SK-N-SH treated with all-trans-retinoic acid at 6 μM for 48 hours (cell line): ENCODE results near the gene SH2D3A.

Source experiments
- ATAC-seq: fragments of 200-7000 bp; cut with Tn5 transposase; 3 replicates; pipeline ENCODE4 v1.9.1; 2020; ENCODE audit warnings: mild to moderate bottlenecking, moderate library complexity
- ARNTL ChIP-seq: fragments of 450-650 bp; formaldehyde crosslinking; IDR thresholded peaks from 2 replicates; pipeline ENCODE4 v1.5.0; 2020; ENCODE audit warnings: low read depth, mild to moderate bottlenecking, moderate library complexity, borderline replicate concordance
- BACH2 ChIP-seq: fragments of 250-450 bp; sonication (Bioruptor Pico); IDR thresholded peaks from 2 replicates; pipeline ENCODE4 v1.9.0; 2021; ENCODE audit warnings: mild to moderate bottlenecking, borderline replicate concordance
- CSDC2 ChIP-seq: fragments of 250-450 bp; sonication (Bioruptor Pico); IDR thresholded peaks from 2 replicates; pipeline ENCODE4 v1.5.0; 2020; ENCODE audit warnings: mild to moderate bottlenecking, moderate library complexity
- ESRRG ChIP-seq: fragments of 250-450 bp; sonication (Bioruptor Pico); IDR thresholded peaks from 2 replicates; pipeline ENCODE4 v1.6.1; 2021; ENCODE audit warnings: mild to moderate bottlenecking
- GLIS3 ChIP-seq: fragments of 250-450 bp; sonication (Bioruptor Pico); IDR thresholded peaks from 2 replicates; pipeline ENCODE4 v1.5.0; 2020; ENCODE audit warnings: mild to moderate bottlenecking, moderate library complexity
- ISL1 ChIP-seq: fragments of 250-450 bp; sonication (Bioruptor Pico); IDR thresholded peaks from 2 replicates; pipeline ENCODE4 v2.1.2; 2022; ENCODE audit warnings: mild to moderate bottlenecking, moderate library complexity
- OSR1 ChIP-seq: fragments of 250-450 bp; sonication (Bioruptor Pico); IDR thresholded peaks from 2 replicates; pipeline ENCODE4 v1.8.0; 2022; ENCODE audit warnings: moderate library complexity, mild to moderate bottlenecking, inconsistent platforms
- RARB ChIP-seq: fragments of 250-450 bp; sonication (Bioruptor Pico); IDR thresholded peaks from 2 replicates; pipeline ENCODE4 v1.8.0; 2021; ENCODE audit warnings: mild to moderate bottlenecking, moderate library complexity
- SNAI2 ChIP-seq: fragments of 250-450 bp; sonication (Bioruptor Pico); IDR thresholded peaks from 2 replicates; pipeline ENCODE4 v1.5.0; 2020; ENCODE audit warnings: mild to moderate bottlenecking, moderate library complexity
- TCF4 ChIP-seq: fragments of 250-450 bp; sonication (Bioruptor Pico); IDR thresholded peaks from 2 replicates; pipeline ENCODE4 v1.8.0; 2021; ENCODE audit warnings: mild to moderate bottlenecking, moderate library complexity, borderline replicate concordance
- TOX ChIP-seq: fragments of 250-450 bp; sonication (Bioruptor Pico); IDR thresholded peaks from 2 replicates; pipeline ENCODE4 v1.8.0; 2021; ENCODE audit warnings: mild to moderate bottlenecking, moderate library complexity, borderline replicate concordance
- ZC3H10 ChIP-seq: fragments of 250-450 bp; sonication (Bioruptor Pico); IDR thresholded peaks from 2 replicates; pipeline ENCODE4 v1.5.1; 2021; ENCODE audit warnings: mild to moderate bottlenecking, moderate library complexity
- ZFP3 ChIP-seq: fragments of 250-450 bp; sonication (Bioruptor Pico); IDR thresholded peaks from 2 replicates; pipeline ENCODE4 v1.5.0; 2020; ENCODE audit warnings: mild to moderate bottlenecking, moderate library complexity
- ZNF565 ChIP-seq: fragments of 450-650 bp; formaldehyde crosslinking; conservative IDR thresholded peaks from 2 replicates; pipeline ENCODE4 v1.5.0; 2020; ENCODE audit warnings: low read depth, mild to moderate bottlenecking, moderate library complexity
- ZNF70 ChIP-seq: fragments of 450-650 bp; formaldehyde crosslinking; IDR thresholded peaks from 2 replicates; pipeline ENCODE4 v1.5.0; 2020; ENCODE audit warnings: mild to moderate bottlenecking, moderate library complexity
- ZNF8 ChIP-seq: fragments of 450-650 bp; formaldehyde crosslinking; IDR thresholded peaks from 2 replicates; pipeline ENCODE4 v1.5.0; 2020; ENCODE audit warnings: mild to moderate bottlenecking, moderate library complexity
- TF ChIP-seq, protein P1 (sequence below): fragments of 250-450 bp; sonication (Bioruptor Pico); IDR thresholded peaks from 2 replicates; pipeline ENCODE4 v1.5.1; 2020; ENCODE audit warnings: low read depth, mild to moderate bottlenecking, moderate library complexity
- TF ChIP-seq, protein P2 (sequence below): fragments of 250-450 bp; sonication (Bioruptor Pico); IDR thresholded peaks from 2 replicates; pipeline ENCODE4 v1.5.0; 2020; ENCODE audit warnings: mild to moderate bottlenecking, moderate library complexity
- TF ChIP-seq, protein P3 (sequence below): fragments of 250-450 bp; sonication (Bioruptor Pico); IDR thresholded peaks from 2 replicates; pipeline ENCODE4 v1.5.1; 2021; ENCODE audit warnings: mild to moderate bottlenecking, moderate library complexity
- TF ChIP-seq, protein P4 (sequence below): fragments of 250-450 bp; sonication (Bioruptor Pico); IDR thresholded peaks from 2 replicates; pipeline ENCODE4 v1.8.0; 2021; ENCODE audit warnings: low read depth, mild to moderate bottlenecking, moderate library complexity, borderline replicate concordance
- TF ChIP-seq, protein P5 (sequence below): fragments of 250-450 bp; sonication (Bioruptor Pico); IDR thresholded peaks from 2 replicates; pipeline ENCODE4 v1.8.0; 2020; ENCODE audit warnings: mild to moderate bottlenecking, moderate library complexity, borderline replicate concordance

Gene SH2D3A

DNA sequence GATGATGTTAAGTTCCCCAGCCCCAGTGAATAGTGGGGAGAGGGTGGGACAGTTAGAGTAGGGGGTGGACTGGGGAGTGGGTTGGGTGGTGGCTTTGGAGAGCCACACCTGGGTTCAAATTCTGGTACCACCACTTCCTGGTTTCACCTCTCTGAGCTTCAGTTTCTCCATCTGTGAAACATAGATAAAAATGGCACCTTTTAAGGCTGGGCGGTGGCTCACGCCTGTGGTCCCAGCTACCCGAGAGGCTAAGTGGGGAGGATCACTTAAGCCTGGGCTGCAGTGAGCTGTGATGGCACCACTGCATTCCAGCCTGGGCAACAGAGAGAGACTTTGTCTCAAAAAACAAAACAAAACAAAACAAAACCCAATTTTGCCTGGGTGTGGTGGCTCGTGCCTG lies 11.2 kb upstream of the SH2D3A start:
- no peak for TF ChIP-seq TOX (CRISPR knock-in tag)
- no peak for TF ChIP-seq GLIS3 (CRISPR knock-in tag)
- TF ChIP-seq ESRRG (CRISPR knock-in tag), result no peak
- TF ChIP-seq, protein P1, sequence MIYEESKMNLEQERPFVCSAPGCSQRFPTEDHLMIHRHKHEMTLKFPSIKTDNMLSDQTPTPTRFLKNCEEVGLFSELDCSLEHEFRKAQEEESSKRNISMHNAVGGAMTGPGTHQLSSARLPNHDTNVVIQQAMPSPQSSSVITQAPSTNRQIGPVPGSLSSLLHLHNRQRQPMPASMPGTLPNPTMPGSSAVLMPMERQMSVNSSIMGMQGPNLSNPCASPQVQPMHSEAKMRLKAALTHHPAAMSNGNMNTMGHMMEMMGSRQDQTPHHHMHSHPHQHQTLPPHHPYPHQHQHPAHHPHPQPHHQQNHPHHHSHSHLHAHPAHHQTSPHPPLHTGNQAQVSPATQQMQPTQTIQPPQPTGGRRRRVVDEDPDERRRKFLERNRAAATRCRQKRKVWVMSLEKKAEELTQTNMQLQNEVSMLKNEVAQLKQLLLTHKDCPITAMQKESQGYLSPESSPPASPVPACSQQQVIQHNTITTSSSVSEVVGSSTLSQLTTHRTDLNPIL (CRISPR knock-in tag), result no peak
- no peak for TF ChIP-seq CSDC2
- TF ChIP-seq, protein P2, sequence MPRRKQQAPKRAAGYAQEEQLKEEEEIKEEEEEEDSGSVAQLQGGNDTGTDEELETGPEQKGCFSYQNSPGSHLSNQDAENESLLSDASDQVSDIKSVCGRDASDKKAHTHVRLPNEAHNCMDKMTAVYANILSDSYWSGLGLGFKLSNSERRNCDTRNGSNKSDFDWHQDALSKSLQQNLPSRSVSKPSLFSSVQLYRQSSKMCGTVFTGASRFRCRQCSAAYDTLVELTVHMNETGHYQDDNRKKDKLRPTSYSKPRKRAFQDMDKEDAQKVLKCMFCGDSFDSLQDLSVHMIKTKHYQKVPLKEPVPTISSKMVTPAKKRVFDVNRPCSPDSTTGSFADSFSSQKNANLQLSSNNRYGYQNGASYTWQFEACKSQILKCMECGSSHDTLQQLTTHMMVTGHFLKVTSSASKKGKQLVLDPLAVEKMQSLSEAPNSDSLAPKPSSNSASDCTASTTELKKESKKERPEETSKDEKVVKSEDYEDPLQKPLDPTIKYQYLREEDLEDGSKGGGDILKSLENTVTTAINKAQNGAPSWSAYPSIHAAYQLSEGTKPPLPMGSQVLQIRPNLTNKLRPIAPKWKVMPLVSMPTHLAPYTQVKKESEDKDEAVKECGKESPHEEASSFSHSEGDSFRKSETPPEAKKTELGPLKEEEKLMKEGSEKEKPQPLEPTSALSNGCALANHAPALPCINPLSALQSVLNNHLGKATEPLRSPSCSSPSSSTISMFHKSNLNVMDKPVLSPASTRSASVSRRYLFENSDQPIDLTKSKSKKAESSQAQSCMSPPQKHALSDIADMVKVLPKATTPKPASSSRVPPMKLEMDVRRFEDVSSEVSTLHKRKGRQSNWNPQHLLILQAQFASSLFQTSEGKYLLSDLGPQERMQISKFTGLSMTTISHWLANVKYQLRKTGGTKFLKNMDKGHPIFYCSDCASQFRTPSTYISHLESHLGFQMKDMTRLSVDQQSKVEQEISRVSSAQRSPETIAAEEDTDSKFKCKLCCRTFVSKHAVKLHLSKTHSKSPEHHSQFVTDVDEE (CRISPR knock-in tag), result no peak
- TF ChIP-seq SNAI2, result no peak
- no peak for TF ChIP-seq ZNF8 (CRISPR knock-in tag)
- TF ChIP-seq ZNF70 (CRISPR knock-in tag), result no peak
- no peak for TF ChIP-seq BACH2 (CRISPR knock-in tag)
- TF ChIP-seq RARB (CRISPR knock-in tag), result no peak
- TF ChIP-seq, protein P3, sequence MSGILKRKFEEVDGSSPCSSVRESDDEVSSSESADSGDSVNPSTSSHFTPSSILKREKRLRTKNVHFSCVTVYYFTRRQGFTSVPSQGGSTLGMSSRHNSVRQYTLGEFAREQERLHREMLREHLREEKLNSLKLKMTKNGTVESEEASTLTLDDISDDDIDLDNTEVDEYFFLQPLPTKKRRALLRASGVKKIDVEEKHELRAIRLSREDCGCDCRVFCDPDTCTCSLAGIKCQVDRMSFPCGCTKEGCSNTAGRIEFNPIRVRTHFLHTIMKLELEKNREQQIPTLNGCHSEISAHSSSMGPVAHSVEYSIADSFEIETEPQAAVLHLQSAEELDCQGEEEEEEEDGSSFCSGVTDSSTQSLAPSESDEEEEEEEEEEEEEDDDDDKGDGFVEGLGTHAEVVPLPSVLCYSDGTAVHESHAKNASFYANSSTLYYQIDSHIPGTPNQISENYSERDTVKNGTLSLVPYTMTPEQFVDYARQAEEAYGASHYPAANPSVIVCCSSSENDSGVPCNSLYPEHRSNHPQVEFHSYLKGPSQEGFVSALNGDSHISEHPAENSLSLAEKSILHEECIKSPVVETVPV (CRISPR knock-in tag), result no peak
- TF ChIP-seq ZFP3 (CRISPR knock-in tag), result no peak
- no peak for TF ChIP-seq TCF4
- no peak for TF ChIP-seq ARNTL (CRISPR knock-in tag)
- no peak for TF ChIP-seq ZC3H10 (CRISPR knock-in tag)
- TF ChIP-seq, protein P4, sequence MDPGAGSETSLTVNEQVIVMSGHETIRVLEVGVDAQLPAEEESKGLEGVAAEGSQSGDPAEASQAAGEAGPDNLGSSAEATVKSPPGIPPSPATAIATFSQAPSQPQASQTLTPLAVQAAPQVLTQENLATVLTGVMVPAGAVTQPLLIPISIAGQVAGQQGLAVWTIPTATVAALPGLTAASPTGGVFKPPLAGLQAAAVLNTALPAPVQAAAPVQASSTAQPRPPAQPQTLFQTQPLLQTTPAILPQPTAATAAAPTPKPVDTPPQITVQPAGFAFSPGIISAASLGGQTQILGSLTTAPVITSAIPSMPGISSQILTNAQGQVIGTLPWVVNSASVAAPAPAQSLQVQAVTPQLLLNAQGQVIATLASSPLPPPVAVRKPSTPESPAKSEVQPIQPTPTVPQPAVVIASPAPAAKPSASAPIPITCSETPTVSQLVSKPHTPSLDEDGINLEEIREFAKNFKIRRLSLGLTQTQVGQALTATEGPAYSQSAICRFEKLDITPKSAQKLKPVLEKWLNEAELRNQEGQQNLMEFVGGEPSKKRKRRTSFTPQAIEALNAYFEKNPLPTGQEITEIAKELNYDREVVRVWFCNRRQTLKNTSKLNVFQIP (CRISPR knock-in tag), result no peak
- no peak for TF ChIP-seq ISL1
- TF ChIP-seq OSR1 (CRISPR knock-in tag), result no peak
- no peak for ATAC-seq

DNA sequence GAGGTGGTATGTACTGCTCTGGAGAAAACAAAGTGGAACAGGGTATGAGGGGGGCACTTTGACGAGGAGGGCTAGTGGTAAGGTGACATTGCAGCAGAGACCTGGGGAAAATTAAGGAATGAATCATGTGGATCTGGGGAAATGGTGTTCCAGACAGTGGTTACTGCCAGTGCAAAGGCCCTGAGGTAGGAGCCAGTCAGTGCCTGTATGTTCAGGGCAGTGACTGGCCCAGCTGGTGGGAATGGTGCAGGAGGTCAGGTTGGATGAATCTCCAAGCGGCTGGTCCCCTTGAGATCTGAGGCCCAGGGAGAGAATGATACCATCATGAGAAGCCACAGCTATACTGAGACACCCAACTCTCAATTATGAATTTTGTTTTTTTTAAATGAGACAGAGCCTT lies 10.2 kb upstream of the SH2D3A start:
- TF ChIP-seq, protein P4 (CRISPR knock-in tag), result no peak
- TF ChIP-seq ZNF565 (CRISPR knock-in tag), result no peak
- no peak for TF ChIP-seq SNAI2
- no peak for TF ChIP-seq RARB (CRISPR knock-in tag)
- TF ChIP-seq ISL1, result no peak
- TF ChIP-seq, protein P5, sequence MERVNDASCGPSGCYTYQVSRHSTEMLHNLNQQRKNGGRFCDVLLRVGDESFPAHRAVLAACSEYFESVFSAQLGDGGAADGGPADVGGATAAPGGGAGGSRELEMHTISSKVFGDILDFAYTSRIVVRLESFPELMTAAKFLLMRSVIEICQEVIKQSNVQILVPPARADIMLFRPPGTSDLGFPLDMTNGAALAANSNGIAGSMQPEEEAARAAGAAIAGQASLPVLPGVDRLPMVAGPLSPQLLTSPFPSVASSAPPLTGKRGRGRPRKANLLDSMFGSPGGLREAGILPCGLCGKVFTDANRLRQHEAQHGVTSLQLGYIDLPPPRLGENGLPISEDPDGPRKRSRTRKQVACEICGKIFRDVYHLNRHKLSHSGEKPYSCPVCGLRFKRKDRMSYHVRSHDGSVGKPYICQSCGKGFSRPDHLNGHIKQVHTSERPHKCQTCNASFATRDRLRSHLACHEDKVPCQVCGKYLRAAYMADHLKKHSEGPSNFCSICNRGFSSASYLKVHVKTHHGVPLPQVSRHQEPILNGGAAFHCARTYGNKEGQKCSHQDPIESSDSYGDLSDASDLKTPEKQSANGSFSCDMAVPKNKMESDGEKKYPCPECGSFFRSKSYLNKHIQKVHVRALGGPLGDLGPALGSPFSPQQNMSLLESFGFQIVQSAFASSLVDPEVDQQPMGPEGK, result no peak
- no peak for TF ChIP-seq ZNF70 (CRISPR knock-in tag)
- no peak for TF ChIP-seq BACH2 (CRISPR knock-in tag)
- TF ChIP-seq, all 23 proteins: peak for 0
- no peak for ATAC-seq
